GM18526 (cell line): ENCODE data around the gene RYR2.

Source experiments
- POLR2A ChIP-seq: IDR thresholded peaks from 3 replicates; pipeline ENCODE4 v1.6.1; 2011; ENCODE audit not compliant: insufficient read length; ENCODE audit errors: extremely low read depth

The RYR2 gene

DNA sequence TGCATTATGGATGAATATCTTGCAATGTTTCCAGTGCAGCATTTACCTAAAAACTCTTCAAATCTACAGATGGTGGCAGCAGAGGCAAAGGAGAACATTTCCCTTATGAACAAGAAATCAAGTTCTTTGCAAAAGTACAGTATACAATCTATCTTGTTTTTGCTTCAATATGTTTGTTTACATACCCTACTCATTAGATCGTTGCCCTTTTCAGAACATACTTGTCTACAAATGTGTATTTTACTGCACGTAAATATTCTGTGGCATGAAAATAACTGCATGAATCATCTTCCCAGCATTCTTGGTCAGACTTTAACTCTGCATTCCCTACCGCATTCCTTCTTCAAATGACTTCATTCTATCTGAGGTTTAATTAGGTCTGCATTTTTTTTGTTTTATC, 636.0 kb downstream of the RYR2 start:
- TF ChIP-seq POLR2A = no peak

DNA sequence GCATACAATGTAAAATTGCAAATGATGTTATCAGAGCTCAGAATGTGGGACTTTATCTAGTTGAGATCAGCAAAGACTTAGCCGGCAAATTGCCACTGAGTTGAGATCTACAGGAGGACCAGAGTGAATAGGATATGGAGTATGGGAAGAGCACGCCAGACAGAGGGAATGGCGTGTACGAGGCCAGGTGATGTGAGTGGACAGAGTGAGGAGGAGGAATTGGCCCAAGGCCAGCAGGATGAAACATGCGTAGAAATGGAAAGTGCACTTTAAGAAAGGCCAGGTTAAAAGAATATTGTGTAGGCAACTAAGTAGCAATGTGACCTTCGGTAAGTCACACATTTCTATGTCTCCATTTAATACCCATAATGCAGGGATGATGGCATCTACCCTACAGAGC, 637.7 kb downstream of the RYR2 start:
- TF ChIP-seq POLR2A = no peak

DNA sequence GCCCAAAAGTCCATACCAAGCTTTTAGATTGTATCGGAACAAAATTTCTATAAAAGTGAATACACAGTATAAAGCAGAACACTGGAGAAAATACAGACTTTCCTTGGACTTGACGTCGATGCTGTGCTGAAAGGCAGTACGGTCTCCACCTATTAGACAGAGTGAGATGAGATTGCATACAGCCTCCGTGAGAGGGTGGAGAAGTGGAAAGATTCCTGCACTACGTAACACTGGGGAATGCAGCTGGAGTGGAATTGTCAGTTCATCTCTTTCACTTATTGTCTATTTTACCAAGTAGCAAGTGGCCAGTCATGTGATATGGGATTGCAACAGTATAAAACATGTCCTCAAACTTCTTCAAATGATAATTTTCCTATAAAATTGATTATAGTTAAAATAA, 639.2 kb downstream of the RYR2 start:
- no peak for TF ChIP-seq POLR2A

DNA sequence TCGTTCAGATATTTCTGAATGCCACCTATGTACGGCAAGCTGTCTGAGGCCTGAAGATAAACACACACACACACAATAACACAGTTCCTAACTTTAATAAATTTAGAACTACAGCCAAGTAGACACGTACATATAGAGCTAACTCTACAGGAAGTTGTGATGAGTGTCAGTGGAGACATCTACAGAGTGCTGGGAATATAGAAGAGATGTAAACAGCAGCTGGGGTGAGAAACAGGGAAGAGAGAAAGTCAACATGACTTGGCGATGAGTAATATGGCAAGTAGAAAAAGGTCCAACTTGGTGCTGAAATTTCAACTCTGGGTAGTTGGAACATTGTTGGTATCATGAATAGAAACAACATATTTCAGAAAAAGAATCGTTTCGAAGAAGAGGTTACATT, 642.3 kb downstream of the RYR2 start:
- no peak for TF ChIP-seq POLR2A

DNA sequence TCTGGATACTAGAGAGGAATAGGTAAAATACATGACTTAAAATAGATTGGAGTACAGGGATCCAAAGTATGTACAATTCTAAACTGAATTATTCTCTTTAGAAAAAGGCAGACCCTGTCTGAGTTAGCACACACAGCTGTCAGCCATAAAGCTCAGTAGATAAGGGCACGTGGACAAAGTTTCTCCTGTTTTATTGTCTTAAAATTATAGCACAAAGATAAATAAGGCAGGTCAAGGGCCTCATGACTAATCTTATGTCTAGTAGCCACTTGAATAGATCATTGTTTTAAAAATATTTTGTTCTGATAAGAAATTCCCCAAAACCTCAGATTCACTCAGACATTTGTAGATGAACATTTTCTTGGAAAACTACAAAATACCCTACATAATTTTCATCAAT, 643.6 kb downstream of the RYR2 start:
- no peak for TF ChIP-seq POLR2A

DNA sequence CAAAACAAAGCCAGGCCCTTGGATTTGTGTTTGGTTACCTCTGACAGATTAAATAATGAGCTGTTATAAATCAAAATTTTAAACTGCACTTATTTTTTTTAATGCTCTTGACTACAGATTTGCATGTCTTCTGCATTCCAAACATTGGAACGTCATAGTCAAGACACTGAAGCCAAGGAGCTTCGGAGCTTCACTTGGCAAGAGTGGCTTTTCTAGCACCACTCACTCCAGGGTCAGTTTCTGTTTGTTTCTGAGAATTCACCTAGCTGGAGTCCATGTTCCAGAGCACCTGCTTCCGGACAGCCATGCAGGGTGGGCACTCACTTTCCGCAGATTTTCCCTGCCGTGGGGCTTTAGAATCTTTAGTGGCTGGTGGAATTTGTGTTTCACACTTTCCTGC, 645.8 kb downstream of the RYR2 start:
- no peak for TF ChIP-seq POLR2A

DNA sequence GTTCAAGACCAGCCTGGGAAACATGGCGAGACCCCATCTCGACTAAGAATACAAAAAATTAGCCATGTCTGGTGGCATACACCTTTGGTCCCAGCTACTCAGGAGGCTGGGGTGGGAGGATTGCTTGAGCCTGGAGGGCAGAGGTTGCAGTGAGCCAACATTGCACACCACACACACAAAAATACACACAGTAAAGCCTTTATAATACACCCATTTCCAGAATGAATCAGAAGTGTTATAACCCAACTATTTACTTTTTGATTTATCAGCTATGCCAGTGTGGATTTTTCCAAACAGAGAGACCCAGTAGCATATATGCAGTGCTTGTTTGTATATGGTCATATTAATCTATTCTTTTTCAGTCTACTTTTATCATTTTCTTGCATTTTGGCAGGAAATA, 648.7 kb downstream of the RYR2 start:
- no peak for TF ChIP-seq POLR2A

DNA sequence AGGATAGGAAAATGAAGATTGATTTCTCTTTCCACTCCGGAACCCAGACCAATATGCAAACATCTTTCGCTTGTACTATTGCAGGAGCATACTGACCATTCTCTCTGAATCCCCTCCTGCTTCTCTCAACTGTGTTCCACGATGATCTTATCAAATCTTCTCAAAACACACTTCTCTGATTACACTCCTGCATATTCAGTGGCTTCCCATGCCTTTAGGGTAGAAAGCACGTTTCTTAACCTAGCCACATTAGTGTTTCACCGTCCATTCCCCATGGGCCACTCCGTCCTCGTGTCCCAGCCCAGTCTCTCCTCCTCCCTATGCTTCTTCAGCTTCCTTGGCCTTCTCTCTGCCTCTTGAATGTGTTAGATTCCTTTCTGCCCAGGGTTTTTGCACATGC, 650.3 kb downstream of the RYR2 start:
- no peak for TF ChIP-seq POLR2A

DNA sequence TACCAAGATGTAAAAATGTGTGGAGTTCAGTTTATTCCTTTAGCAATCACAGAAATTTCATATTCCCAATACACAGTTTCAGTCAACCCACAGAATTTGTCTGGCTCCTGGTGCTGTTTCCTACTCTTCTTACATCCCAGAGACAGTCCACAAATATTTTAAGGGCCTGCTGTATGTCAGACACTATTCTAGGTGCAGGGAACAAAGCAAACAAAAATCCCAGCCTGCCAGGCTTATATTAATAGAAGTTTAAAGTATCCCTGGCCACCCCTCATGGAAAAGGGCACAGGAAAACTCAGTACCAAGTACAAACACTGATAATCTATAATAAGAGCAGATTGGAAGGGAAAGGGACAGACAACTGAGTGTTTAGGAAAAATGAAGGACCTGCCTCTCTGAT, 653.9 kb downstream of the RYR2 start:
- no peak for TF ChIP-seq POLR2A

DNA sequence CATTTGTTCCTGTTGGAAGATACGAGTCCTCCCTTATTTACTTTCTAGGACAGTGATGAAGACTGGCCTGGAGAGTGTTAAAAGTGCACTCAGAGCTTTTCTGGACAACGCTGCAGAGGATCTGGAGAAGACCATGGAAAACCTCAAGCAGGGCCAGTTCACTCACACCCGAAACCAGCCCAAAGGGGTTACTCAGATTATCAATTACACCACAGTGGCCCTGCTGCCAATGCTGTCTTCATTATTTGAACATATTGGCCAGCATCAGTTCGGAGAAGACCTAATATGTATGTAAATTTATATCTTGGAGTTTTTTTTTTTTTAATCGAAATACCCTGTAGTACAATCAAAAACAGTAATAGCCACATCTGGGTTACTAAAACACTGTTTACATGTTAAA, 658.2 kb downstream of the RYR2 start:
- TF ChIP-seq POLR2A = no peak

DNA sequence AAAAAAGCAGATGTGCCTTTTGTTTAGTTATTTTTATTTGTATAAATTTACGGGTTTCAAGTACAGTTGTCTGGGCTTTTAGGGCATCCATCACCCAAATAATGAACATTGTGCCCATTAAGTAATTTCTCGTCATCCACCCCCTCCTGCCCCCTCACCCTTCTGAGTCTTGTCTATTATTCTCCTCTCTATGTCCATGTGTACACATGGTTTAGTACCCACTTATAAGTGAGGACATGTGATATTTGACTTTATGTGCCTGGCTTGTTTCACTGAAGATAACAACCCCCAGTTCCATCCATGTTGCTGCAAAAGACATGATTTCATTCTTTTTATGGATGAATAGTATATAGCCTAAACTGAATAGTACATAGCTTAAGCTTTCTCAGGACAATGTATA, 659.5 kb downstream of the RYR2 start:
- no peak for TF ChIP-seq POLR2A

DNA sequence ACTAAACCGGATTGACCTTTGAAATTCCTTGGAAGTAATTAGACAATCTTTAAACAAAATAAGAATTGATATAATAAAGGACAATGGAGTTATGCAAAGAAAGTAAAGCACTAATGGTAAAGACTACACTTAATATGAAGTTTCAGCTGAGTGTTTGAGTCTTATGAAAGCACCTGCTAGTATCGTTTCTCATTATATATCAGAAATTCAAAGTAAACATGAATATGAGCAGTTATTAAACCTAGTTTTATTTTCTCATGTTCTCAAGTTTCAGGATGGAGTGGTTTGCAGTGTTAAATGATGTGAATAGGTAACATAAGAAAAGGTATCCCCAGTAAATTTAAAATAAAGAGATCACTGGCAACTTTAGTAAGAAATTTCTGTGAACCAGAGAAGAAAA, 660.2 kb downstream of the RYR2 start:
- TF ChIP-seq POLR2A = no peak

DNA sequence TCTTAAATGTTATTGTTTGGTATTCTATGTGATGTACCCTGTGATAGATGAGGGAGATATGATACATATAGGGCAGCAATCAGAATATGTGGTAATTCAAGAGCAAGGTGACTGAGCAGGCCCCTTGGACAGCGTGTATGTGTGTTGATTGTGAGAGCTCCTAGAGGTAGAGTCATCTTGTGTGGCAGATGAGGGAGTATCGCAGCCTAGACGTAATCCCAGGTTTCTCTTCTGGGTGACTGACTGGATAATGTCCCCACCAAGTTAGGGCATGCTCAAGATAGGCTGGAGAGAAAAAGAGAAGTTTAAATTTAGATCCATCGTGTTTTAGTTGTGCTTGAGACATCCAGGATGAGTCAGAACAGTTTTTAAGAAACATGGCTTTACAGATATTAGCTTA, 663.5 kb downstream of the RYR2 start:
- TF ChIP-seq POLR2A = no peak

DNA sequence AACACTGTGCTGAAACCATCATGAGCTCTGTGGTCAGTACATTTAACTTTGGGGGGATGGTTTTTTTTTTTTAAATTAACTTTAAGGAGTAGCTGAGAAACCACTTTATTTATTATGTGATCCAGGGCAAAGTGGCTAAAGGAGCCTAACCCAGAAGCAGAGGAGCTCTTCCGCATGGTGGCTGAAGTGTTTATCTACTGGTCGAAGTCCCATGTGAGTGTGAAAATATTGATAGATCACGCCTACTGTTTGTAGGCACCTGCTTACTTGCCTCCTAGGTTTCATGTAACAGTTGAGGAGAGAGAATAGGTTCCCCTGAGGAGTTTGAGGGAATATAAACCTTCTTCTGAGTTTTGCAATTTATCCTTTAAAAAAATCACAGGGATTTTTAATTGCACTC, 667.4 kb downstream of the RYR2 start:
- no peak for TF ChIP-seq POLR2A

DNA sequence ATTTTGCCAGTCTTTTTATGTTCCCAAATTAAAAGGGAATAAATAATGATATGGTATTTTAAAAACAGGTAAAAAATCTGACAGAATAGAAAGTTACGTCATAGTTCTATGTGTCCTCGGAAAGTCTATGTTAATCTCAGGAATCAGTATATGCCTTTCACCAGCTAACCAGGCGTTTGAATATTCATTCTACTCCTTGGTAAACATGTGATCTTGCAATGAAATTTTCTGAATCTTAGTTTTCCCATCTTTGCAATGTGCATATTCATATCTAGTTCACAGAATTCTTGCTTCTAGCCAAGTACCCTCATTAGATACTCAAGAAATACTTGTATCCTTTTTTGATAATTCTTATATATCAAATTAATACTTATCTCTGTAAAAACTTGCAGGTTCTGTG, 669.3 kb downstream of the RYR2 start:
- no peak for TF ChIP-seq POLR2A

DNA sequence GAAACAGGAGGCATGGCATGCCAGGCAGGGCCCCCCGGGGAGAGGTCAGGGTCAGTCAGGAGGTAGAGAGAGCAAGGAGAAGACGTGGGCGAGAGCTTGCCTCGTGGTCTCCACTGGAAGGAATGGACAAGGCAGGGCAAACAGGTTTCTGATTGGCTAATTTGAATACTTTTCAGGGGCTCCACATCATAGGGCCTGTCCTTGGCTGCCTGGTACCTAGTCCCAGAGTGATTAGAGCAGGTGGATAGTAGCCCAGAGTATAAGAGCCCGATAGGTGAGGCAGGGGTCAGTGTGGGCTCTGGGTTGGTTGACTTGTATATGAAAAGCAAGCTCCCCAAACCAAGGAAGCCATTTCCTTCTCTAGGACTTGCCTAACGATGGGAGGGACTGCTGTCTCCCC, 670.1 kb downstream of the RYR2 start:
- TF ChIP-seq POLR2A = no peak

DNA sequence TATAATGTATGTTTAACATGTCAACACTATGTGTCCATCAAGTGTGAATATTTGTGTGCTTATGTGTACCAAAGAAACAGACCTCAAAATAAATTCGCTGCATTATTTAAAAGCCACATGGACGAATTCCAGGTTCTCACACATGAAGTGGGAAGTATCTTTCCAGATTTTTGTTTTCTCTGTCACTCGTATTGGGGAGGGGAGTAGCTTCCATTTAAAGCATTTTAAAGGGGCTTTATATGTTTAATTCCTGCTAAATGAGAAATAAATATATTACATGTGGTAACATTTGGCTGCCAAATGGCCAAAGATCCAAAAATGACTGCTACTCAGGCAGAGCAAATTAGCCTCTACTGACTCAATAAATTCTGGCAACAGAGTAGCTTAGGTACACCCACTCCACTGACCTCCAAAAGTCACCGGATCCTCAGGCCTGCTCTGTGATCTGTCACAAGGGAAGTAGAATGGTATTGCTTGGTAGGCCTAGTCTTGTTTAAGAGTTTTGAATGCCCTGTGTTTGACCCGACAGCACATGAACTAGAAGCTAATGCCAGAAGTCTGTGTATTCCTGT, 670.7 kb downstream of the RYR2 start:
- TF ChIP-seq POLR2A = no peak

DNA sequence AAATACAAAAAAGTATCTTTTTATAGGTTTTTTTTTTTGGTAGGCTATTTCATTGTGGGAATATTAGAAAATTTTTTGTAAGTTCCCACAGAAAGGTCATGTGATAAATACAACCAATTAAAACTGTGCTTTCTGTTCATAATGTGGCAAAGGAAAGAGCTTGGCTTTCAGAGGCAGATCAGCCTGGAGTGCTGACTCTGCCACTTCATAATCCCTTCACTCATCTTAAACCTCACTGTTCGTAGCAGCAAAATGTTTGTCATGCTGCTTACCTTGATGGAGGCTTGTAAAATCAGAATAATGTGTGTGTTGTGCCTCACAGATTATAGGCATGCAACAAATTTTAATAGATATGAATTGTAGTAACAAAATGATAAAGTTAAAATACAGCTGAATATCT, 671.9 kb downstream of the RYR2 start:
- TF ChIP-seq POLR2A = no peak
